HG02798 (cell line): ENCODE results near the gene NBEAL2.

Experiments
- ATAC-seq: cut with Tn5 transposase; IDR thresholded peaks from one replicate; pipeline ENCODE4 v1.9.1; 2021; ENCODE audit warnings: mild to moderate bottlenecking; ENCODE audit not compliant: unreplicated experiment, poor library complexity

NBEAL2 gene

DNA sequence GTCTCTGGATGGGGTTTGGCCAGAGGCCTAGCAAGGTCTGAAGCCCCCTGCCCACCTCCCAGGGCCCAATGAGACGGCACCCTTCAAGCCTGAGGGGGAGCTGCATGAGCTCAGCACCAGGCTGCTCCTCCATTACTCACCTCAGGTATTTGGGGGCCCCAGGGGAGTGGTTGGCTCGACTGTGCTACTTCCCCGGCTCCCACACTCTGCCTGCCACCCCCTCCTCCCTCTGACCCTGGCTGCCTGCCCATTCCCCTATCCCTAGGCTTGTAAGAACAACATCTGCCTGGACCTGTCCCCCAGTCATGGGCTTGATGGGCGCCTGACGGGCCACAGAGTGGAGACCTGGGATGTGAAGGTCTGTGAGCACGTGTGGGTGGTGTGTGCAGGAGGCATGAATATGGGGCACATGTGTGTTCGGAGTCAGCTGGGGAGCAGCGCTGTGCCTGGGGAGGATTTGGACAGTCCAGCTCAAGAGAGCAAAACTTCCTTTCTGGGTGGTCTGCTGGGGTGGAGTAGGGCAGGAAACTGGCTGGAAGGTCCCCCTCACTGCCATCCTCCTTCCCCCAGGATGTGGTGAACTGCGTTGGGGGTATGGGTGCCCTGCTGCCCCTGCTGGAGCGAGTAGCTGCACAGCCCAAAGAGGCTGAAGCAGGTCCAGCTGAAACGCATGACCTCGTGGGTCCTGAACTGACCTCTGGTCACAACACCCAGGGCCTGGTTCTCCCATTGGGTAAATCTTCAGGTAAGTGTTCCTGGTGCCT lies 17.4 kb downstream of the NBEAL2 start:
- no peak for ATAC-seq

DNA sequence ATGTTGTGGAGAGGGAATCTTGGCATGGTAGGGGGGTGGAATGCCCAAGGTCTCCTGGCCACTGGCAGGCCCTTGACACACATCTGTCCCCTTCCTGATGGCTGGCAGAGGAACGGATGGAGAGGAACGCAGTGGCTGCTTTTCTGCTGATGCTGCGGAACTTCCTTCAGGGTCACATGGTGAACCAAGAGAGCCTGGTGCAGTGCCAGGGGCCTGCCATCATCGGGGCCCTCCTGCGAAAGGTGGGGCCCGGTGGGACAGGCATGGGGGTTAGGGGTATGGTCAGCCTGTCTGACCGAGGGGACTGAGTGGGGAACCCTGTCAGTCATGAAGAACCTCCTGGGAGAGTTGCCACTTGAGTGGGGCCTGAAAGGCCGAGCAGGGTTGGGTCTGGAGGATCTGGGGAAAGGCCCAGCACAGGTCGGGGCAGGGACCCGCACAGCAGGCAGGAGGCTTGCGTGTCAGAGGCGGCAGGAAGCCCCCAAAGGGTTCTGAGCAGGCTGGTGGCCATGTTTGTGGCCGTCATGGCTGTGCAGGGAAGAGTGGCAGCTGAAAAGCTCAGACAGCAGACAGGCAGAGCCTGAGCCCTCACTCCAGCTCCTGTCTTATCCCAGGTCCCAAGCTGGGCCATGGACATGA lies 18.1 kb downstream of the NBEAL2 start:
- no peak for ATAC-seq

DNA sequence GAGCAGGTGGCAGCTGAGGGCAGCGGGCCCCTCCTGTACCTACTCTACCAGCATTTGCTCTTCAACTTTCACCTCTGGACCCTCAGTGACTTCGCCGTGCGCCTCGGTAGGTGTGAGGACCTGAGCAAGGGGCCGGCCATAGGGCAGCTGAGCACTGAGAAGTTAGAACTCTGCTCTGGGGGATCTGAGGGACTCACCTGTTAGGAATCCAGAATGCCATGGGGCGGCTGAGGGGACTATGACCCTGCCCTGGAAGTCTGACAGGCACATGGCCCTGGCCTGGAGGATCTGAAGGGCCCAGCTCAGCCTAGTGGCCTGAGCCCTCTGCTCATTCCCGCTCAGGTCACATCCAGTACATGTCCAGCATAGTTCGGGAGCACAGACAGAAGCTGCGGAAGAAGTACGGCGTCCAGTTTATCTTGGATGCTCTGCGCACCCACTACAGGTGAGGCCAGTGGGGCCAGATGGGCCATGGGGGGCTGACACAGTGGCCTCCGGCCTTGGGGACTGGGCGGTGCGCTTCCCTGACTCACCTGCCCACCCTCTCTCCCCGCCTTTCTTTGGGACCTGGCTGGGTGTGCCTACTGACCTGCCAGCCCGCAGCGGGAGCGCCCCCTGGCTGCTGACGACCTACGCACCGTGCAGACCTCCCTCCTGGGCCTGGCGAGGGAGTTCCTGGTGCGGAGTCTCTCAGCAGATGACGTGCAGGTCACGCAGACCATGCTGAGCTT lies 18.8 kb downstream of the NBEAL2 start:
- no peak for ATAC-seq

DNA sequence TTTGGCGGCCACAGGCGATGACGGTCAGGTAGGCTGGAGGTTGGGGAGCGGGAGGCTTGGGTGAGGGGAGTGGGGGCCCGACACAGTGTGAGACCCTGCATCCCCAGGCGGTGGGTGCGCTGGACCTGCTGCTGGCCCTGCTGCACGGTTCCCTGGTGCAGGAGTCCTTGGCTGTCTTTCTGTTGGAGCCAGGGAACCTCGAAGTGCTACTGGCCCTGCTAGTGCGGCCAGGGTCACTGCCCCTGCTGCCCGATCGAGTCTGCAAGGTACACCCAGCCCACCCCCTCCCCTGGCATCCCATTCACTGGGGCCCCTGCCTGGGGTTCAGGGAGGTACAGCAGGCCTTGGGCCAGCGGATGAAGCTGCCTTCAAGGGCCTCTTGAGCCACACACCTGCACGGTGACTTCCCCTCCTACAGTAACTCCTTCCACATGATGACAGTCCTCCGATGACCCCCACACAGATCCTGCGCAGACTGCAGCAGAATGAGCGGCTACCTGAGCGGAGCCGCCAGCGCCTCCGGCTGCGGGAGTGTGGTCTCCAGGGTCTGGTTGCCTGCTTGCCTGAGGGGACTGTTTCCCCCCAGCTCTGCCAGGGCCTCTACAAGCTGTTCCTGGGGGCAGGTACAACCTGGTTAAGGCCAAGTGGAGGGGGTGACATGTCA lies 19.5 kb downstream of the NBEAL2 start:
- ATAC-seq, result no peak

DNA sequence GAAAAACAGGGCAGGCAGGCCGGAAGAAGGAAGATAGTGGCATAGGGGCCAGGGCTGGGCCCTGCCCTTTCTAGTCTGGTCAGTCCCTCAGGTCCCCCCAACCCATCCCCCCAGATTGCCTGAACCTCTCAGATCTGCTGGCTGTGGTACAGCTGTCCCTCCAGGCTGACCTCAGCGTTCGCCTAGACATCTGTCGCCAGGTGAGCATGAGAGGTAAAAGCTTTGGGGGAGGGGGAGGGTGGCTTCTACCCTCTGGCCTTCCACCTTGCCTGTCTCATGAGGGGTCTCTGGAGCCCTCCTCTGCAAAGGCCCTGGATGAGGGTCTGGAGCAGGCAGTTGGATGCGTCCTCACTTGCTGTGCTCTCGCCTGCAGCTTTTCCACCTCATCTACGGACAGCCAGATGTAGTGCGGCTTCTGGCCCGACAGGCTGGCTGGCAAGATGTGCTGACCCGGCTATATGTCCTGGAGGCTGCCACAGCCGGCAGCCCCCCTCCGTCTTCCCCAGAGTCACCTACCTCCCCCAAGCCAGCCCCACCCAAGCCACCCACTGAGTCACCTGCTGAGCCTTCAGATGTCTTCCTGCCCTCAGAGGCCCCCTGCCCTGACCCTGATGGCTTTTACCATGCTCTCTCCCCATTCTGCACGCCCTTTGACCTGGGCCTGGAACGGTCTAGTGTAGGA lies 20.2 kb downstream of the NBEAL2 start:
- no peak for ATAC-seq

DNA sequence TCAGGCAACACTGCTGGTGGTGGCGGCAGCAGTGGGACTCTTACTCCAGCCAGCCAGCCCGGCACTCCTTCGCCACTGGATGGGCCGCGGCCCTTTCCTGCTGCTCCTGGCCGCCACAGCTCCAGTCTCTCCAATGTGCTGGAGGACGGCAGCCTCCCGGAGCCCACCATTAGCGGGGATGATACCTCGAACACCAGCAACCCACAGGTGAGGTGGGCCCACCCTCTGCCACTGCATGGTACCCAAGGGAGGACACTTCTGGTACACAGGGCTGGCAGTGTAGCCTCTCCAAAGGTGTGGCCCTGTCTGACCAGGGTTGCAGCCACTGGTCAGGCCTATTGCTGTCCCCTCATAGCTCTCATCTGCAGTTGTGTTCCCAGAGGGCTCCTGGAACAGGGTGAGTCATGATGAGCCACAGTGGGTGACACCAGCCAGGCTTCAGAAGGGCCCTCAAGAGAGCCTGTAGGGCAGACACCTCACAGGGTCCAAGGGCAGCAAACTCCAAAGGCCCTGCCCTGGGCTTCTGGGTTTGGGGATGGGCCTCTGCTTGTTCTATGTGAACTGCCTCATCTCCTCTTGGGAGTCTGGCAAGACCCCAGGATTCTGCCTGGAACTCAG lies 20.8 kb downstream of the NBEAL2 start:
- no peak for ATAC-seq

DNA sequence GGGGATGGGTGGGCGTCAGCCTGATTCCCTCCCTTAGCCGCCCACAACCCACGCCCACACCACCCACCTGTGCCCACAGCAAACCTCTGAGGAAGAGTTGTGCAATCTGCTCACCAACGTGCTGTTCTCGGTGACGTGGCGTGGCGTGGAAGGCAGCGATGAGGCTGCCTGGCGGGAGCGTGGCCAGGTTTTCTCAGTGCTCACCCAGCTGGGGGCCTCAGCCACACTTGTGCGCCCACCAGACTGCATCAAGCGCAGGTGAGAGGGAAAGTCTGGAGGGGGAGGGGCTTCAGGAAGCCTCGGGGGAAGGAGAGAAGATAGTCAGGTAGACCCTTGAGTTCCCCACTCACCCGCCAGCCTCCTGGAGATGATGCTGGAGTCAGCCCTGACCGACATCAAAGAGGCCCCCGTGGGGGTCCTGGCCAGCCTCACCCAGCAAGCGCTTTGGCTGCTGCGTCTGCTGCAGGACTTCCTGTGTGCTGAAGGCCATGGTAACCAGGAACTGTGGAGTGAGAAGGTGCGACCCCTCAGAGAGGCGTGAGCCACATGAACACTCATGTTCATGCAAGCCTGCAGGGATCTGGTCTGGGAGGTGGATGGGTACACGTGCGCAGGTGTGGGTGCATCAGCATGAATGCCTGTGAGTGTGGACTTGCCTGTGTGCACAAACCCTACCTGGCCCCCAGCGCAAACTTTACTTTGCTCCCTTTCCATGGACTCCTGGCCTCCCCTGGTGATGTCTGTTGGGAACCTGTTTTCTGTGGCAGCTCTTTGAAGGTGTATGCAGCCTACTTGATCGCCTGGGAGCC lies 21.7 kb downstream of the NBEAL2 start:
- ATAC-seq, result no peak

DNA sequence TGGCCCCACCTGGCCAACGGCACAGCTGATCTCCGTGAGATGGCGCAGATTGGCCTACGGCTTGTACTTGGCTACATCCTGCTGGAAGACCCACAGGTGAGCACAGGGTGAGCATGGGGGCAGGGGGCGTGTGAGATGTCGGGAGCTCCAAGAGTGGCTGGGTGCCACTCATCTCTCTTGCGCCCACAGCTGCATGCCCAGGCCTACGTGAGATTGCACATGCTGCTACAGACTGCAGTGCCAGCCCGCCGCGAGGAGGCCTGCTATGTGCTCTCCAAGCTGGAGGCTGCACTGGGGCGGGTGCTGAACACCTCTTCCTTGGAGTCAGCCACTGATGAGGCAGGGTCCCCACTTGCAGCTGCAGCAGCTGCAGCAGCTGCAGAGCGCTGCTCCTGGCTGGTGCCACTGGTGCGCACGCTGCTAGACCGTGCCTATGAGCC lies 22.3 kb downstream of the NBEAL2 start:
- ATAC-seq, result no peak

DNA sequence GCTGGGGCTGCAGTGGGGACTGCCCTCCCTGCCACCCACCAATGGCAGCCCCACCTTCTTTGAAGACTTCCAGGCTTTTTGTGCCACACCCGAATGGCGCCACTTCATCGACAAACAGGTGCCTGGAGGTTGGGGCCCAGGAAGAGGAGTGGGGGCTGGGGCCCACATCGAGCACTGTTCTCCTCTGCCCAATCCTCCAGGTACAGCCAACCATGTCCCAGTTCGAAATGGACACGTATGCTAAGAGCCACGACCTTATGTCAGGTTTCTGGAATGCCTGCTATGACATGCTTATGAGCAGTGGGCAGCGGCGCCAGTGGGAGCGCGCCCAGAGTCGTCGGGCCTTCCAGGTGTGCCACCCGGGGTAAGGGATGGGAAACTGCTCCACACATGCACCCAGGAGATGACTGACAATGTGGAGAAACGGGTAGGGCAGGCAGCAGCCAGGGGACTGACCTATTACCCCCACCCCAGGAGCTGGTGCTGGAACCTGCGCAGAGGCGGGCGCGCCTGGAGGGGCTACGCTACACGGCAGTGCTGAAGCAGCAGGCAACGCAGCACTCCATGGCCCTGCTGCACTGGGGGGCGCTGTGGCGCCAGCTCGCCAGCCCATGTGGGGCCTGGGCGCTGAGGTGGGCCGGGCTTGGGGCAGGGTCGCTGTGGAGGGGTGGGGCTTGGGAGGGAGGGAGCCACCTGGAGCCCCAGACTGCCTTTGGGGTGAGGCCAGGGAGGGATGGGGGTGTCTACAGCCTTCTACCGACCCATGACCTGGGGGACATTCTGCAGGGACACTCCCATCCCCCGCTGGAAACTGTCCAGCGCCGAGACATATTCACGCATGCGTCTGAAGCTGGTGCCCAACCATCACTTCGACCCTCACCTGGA lies 22.9 kb downstream of the NBEAL2 start:
- ATAC-seq, result no peak

DNA sequence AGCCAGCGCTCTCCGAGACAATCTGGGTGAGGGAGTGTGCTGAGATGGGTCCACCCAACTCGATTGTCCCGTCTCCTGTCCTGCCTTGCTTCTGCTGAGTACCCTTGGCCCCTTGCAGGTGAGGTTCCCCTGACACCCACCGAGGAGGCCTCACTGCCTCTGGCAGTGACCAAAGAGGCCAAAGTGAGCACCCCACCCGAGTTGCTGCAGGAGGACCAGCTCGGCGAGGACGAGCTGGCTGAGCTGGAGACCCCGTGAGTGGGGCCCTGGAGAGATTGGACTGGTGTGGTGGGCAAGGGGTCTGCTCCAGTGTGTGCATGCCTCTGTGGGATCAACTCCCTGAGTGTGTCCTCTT lies 23.6 kb downstream of the NBEAL2 start:
- no peak for ATAC-seq

DNA sequence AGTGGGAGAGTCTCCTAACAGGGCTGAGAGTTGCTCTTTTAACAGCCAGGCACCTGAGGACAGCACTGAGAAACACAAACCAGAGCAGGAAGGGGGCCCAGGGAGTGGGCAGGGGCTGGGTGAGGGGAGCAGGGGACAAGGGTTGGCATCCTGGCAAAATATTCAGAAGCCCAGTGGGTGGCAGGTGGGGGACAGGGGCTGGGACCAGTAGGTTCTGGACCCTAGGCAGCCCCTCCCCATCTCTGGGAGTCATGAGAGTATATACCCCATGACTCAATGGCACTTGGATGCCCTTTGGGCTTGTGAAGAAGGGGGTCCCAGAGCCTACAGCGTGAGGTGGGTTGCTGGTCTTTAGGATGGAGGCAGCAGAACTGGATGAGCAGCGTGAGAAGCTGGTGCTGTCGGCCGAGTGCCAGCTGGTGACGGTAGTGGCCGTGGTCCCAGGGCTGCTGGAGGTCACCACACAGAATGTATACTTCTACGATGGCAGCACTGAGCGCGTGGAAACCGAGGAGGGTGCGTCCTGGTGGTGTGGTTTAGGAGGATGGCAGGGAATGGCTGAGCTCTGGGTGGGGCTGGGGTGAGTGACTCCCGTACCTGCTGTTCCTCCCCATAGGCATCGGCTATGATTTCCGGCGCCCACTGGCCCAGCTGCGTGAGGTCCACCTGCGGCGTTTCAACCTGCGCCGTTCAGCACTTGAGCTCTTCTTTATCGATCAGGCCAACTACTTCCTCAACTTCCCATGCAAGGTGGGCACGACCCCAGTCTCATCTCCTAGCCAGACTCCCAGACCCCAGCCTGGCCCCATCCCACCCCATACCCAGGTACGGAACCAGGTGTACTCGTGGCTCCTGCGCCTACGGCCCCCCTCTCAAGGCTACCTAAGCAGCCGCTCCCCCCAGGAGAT lies 24.2 kb downstream of the NBEAL2 start:
- no peak for ATAC-seq

DNA sequence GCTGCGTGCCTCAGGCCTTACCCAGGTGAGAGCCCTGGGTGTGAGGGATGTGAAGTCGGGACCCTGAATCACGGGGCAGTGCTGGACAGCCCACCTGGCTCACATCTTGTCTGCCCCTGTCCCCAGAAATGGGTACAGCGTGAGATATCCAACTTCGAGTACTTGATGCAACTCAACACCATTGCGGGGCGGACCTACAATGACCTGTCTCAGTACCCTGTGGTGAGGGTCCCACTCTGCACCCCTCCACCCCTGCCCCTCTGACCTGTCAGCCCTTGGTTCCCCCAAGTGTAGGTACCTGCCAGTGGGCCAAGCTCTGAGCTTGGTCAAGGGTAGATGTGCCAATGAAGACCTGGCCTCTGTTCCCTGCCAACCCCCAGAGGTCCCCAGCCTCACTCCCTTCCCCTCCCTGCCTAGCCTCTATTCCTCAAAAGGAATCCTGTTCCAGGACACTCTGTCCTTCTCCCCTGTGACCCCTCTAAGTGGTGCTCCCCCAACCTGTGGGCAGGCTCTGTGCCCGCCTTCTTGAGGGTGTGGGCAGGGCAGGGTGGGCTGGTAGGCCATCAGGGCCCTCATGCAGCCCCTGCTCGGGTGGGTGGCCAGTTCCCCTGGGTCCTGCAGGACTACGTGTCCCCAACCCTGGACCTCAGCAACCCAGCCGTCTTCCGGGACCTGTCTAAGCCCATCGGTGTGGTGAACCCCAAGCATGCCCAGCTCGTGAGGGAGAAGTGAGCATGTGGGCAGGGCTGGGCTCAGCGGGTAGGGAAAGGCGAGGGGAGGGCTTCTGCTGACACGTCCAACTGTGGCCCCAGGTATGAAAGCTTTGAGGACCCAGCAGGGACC lies 25.1 kb downstream of the NBEAL2 start:
- ATAC-seq, result no peak

DNA sequence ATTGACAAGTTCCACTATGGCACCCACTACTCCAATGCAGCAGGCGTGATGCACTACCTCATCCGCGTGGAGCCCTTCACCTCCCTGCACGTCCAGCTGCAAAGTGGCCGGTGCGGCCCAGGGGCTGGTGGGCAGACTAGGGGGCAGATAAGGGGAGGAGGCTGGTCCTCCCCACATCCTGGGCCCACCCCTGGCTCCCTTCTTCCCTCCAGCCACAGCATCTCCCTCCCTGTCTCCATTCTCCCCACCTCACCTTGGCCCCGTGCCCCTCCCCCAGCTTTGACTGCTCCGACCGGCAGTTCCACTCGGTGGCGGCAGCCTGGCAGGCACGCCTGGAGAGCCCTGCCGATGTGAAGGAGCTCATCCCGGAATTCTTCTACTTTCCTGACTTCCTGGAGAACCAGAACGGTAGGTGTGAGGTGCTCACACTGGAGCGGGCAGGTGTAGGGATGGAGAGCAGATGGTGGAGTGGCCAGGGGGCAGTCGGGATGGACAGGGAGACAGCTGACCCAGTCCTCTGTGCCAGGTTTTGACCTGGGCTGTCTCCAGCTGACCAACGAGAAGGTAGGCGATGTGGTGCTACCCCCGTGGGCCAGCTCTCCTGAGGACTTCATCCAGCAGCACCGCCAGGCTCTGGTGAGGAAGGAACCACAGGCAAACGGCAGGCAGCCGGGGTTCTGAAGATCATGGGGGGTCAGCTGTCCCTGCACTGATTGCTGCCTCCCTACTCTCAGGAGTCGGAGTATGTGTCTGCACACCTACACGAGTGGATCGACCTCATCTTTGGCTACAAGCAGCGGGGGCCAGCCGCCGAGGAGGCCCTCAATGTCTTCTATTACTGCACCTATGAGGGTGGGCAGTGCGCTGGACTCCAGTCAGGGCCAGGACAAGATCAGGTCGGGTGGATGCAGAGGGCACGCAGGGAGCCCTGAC lies 26.0 kb downstream of the NBEAL2 start:
- ATAC-seq, result no peak

DNA sequence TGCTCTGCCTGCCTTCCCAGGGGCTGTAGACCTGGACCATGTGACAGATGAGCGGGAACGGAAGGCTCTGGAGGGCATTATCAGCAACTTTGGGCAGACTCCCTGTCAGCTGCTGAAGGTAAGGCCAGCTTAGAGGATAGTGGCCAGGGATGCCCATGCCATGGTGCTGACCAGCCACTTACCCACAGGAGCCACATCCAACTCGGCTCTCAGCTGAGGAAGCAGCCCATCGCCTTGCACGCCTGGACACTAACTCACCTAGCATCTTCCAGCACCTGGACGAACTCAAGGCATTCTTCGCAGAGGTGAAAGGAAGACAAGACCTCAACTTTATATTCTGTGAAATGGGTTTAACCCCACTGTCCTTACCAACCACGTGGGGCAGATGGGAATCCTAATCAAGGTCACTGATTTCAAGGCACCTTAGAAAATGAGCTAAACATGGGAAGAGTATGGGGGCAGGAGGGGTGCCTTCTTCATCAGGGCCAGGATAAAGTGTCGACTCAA lies 26.7 kb downstream of the NBEAL2 start:
- ATAC-seq, result no peak

DNA sequence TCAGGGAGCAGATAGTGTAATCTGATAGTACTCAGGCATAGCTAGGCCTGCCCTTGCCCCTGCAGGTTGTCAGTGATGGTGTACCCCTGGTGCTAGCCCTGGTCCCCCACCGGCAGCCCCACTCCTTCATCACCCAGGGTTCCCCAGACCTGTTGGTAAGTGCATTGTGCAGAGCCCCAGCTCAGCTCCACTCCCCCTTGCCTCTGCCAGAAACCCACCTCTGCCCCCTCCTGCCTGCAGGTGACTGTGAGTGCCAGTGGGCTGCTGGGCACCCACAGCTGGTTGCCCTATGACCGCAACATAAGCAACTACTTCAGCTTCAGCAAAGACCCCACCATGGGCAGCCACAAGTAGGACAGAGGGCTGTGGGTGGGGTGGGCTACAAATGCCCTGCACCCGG lies 27.5 kb downstream of the NBEAL2 start:
- ATAC-seq, result no peak
